H9 (cell line): ENCODE data around the gene C6orf120. TPM values are rescaled to one million over a fixed set of nuclear protein-coding genes. Genes with fewer than 3 reads are reported as not detected.

Source experiments
- DNase-seq: peaks from one replicate; pipeline ENCODE4 v3.0.0-alpha.2; 2017
- H2AFZ ChIP-seq: one replicate; pipeline ENCODE4 v1.6.1; 2013; ENCODE audit warnings: mild to moderate bottlenecking, low read length, control low read depth, moderate library complexity
- H2AK5ac ChIP-seq: 2 replicates; pipeline ENCODE4 v1.6.1; 2013; ENCODE audit warnings: low read length, control low read depth, mixed read lengths; ENCODE audit not compliant: insufficient read length
- H2BK120ac ChIP-seq: one replicate; pipeline ENCODE4 v1.6.1; 2013; ENCODE audit warnings: low read depth, mild to moderate bottlenecking, low read length, control low read depth, inconsistent platforms; ENCODE audit not compliant: poor library complexity, severe bottlenecking
- H2BK12ac ChIP-seq: 2 replicates; pipeline ENCODE4 v1.6.1; 2013; ENCODE audit warnings: low read length, control low read depth, mixed read lengths, low read depth; ENCODE audit not compliant: insufficient read length
- H2BK15ac ChIP-seq: 2 replicates; pipeline ENCODE4 v1.6.1; 2013; ENCODE audit warnings: low read depth, low read length, control low read depth
- H2BK20ac ChIP-seq: one replicate; pipeline ENCODE4 v1.6.1; 2013; ENCODE audit warnings: low read depth, mild to moderate bottlenecking, low read length, control low read depth, inconsistent platforms; ENCODE audit not compliant: poor library complexity, severe bottlenecking
- H2BK5ac ChIP-seq: 2 replicates; pipeline ENCODE4 v1.6.1; 2013; ENCODE audit warnings: low read length, control low read depth, mixed read lengths; ENCODE audit not compliant: insufficient read length
- H3K14ac ChIP-seq: 2 replicates; pipeline ENCODE4 v1.6.1; 2013; ENCODE audit warnings: low read length, control low read depth; ENCODE audit not compliant: insufficient read depth
- H3K18ac ChIP-seq: 2 replicates; pipeline ENCODE4 v1.6.1; 2013; ENCODE audit warnings: low read depth, mild to moderate bottlenecking, mixed read lengths, low read length, control low read depth; ENCODE audit not compliant: insufficient read length
- H3K23ac ChIP-seq: 2 replicates; pipeline ENCODE4 v1.6.1; 2013; ENCODE audit warnings: low read length, control low read depth, mixed read lengths, low read depth; ENCODE audit not compliant: insufficient read length
- H3K23me2 ChIP-seq: 2 replicates; pipeline ENCODE4 v1.6.1; 2013; ENCODE audit warnings: low read depth, mild to moderate bottlenecking, mixed read lengths, low read length, control low read depth; ENCODE audit not compliant: insufficient read length, poor library complexity, severe bottlenecking
- H3K27ac ChIP-seq: 2 replicates; pipeline ENCODE4 v1.5.1; 2013; ENCODE audit warnings: low read length, control low read depth, mixed read lengths, low read depth; ENCODE audit not compliant: insufficient read length
- H3K27me3 ChIP-seq: 2 replicates; pipeline ENCODE4 v1.6.1; 2013; ENCODE audit warnings: low read length, control low read depth, inconsistent platforms; ENCODE audit not compliant: insufficient read depth
- H3K4ac ChIP-seq: 2 replicates; pipeline ENCODE4 v1.6.1; 2013; ENCODE audit warnings: low read depth, mild to moderate bottlenecking, control low read depth, inconsistent platforms, low read length, moderate library complexity
- H3K4me1 ChIP-seq: 2 replicates; pipeline ENCODE4 v1.6.1; 2013; ENCODE audit warnings: low read length, control low read depth, inconsistent platforms; ENCODE audit not compliant: insufficient read depth
- H3K4me2 ChIP-seq: 2 replicates; pipeline ENCODE4 v1.6.1; 2013; ENCODE audit warnings: low read length, control low read depth, mixed read lengths; ENCODE audit not compliant: insufficient read length, insufficient read depth
- H3K56ac ChIP-seq: 2 replicates; pipeline ENCODE4 v1.6.1; 2013; ENCODE audit warnings: low read depth, mild to moderate bottlenecking, mixed read lengths, low read length, control low read depth; ENCODE audit not compliant: insufficient read length
- H3K79me1 ChIP-seq: 2 replicates; pipeline ENCODE4 v1.6.1; 2013; ENCODE audit warnings: low read depth, mild to moderate bottlenecking, moderate library complexity, low read length, control low read depth, inconsistent platforms; ENCODE audit not compliant: insufficient read depth, poor library complexity, severe bottlenecking
- H3K79me2 ChIP-seq: 2 replicates; pipeline ENCODE4 v1.6.1; 2013; ENCODE audit warnings: low read length, control low read depth, inconsistent platforms; ENCODE audit not compliant: insufficient read depth
- H3K9ac ChIP-seq: 2 replicates; pipeline ENCODE4 v1.6.1; 2013; ENCODE audit warnings: low read length, control low read depth, mixed read lengths; ENCODE audit not compliant: insufficient read length; ENCODE audit errors: extremely low read depth
- H3K9me3 ChIP-seq: one replicate; pipeline ENCODE4 v1.6.1; 2013; ENCODE audit warnings: low read depth, low read length, inconsistent platforms; ENCODE audit not compliant: control insufficient read depth
- H3T11ph ChIP-seq: one replicate; pipeline ENCODE4 v1.6.1; 2013; ENCODE audit warnings: mild to moderate bottlenecking, low read length, control low read depth, inconsistent platforms
- H4K20me1 ChIP-seq: one replicate; pipeline ENCODE4 v1.6.1; 2013; ENCODE audit not compliant: control insufficient read depth, insufficient read length, insufficient read depth
- H4K5ac ChIP-seq: 2 replicates; pipeline ENCODE4 v1.6.1; 2013; ENCODE audit warnings: low read depth, mild to moderate bottlenecking, mixed read lengths, low read length, control low read depth; ENCODE audit not compliant: insufficient read length
- H4K8ac ChIP-seq: replicated peaks from 2 replicates; pipeline ENCODE4 v1.6.1; 2013; ENCODE audit warnings: low read length, control low read depth, mixed read lengths, low read depth; ENCODE audit not compliant: insufficient read length
- H4K91ac ChIP-seq: 2 replicates; pipeline ENCODE4 v1.6.1; 2013; ENCODE audit warnings: low read depth, mild to moderate bottlenecking, moderate library complexity, mixed read lengths, low read length, control low read depth; ENCODE audit not compliant: insufficient read length
- H3K27ac Mint-ChIP-seq, 3 experiments: 2 replicates in 2 of 3; 3 replicates in 1 of 3; pipeline ENCODE4 v1.8.0; 2020 to 2021; ENCODE audit warnings: mixed read lengths in 3 of 3, mild to moderate bottlenecking in 1 of 3, moderate library complexity in 1 of 3
- H3K27me3 Mint-ChIP-seq: 2 replicates; pipeline ENCODE4 v1.8.0; 2021; ENCODE audit warnings: low read depth, mild to moderate bottlenecking, moderate library complexity, mixed read lengths
- H3K36me3 Mint-ChIP-seq, 3 experiments: 2 replicates in 2 of 3; 3 replicates in 1 of 3; pipeline ENCODE4 v1.8.0; 2020 to 2021; ENCODE audit warnings: low read depth in 3 of 3, mixed read lengths in 3 of 3; ENCODE audit not compliant: insufficient read depth in 1 of 3
- H3K4me1 Mint-ChIP-seq, 2 experiments: 2 replicates each; pipeline ENCODE4 v1.8.0; 2020; ENCODE audit warnings: mixed read lengths in 2 of 2
- H3K4me3 Mint-ChIP-seq, 2 experiments: 2 replicates in 1 of 2; 3 replicates in 1 of 2; pipeline ENCODE4 v1.8.0; 2020 to 2021; ENCODE audit warnings: mild to moderate bottlenecking in 2 of 2, mixed read lengths in 2 of 2, moderate library complexity in 1 of 2
- H3K9me3 Mint-ChIP-seq, 2 experiments: 2 replicates in 1 of 2; 3 replicates in 1 of 2; pipeline ENCODE4 v1.8.0; 2020; ENCODE audit warnings: mild to moderate bottlenecking in 2 of 2, mixed read lengths in 2 of 2, moderate library complexity in 1 of 2
- WGBS: extraction: QIAGEN DNeasy Blood & Tissue Kit; methylation state at CpG from one replicate; pipeline ENCODE4 v1.1.7; 2013; ENCODE audit warnings: missing lambda C conversion rate, low lambda C conversion rate, mixed read lengths; ENCODE audit not compliant: insufficient read length; ENCODE audit errors: extremely low coverage; 5-methylcytosine and 5-hydroxymethylcytosine counted together
- total RNA-seq: library from RNA; stranded (reverse); gene quantifications from 2 replicates; pipeline ENCODE4 v1.2.1, GENCODE V29; 2021
- TF ChIP-seq, protein P1 (sequence below): fragments of 200-600 bp; sonication (generic); conservative IDR thresholded peaks from 3 replicates; pipeline ENCODE4 v1.8.0; 2021; ENCODE audit warnings: antibody characterized with exemption, mild to moderate bottlenecking

C6orf120 gene
- total RNA-seq, 1 experiment from 2014 or later: 23.2 TPM

DNA sequence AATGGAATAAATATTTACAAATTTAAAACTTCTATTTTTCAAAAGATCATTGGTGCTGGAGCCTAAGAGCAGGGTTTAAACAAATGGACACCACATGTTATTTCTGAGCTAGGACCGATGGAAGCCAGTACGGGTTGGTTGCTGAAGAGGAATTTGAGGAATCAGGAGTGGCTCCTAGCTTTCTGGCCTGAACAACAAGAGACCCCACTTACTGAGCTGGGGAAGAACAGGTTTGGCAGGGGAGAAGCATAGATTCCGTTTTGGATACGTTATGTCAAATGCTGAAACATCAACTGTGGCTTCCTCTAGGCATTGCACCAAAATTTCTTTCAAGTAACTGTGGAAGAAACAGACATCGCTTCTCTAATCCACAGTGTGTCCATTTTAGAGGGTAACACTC is 6.8 kb upstream of the C6orf120 start:
- no peak overlapping the region for H4K91ac ChIP-seq
- no peak overlapping the region for H2BK15ac ChIP-seq
- H3K14ac ChIP-seq: no peak overlapping the region
- no peak overlapping the region for H2BK5ac ChIP-seq
- no peak overlapping the region for H2BK20ac ChIP-seq
- peaks cover 12% of the 10 kb centered on the region for H3K79me1 ChIP-seq
- H2AFZ ChIP-seq: no peak overlapping the region
- H2AK5ac ChIP-seq: no peak overlapping the region
- H3K23me2 ChIP-seq: no peaks in the 10 kb centered on the region
- no peak for DNase-seq
- TF ChIP-seq, protein P1, sequence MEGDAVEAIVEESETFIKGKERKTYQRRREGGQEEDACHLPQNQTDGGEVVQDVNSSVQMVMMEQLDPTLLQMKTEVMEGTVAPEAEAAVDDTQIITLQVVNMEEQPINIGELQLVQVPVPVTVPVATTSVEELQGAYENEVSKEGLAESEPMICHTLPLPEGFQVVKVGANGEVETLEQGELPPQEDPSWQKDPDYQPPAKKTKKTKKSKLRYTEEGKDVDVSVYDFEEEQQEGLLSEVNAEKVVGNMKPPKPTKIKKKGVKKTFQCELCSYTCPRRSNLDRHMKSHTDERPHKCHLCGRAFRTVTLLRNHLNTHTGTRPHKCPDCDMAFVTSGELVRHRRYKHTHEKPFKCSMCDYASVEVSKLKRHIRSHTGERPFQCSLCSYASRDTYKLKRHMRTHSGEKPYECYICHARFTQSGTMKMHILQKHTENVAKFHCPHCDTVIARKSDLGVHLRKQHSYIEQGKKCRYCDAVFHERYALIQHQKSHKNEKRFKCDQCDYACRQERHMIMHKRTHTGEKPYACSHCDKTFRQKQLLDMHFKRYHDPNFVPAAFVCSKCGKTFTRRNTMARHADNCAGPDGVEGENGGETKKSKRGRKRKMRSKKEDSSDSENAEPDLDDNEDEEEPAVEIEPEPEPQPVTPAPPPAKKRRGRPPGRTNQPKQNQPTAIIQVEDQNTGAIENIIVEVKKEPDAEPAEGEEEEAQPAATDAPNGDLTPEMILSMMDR: no peak
- H4K20me1 ChIP-seq: no peaks in the 10 kb centered on the region
- no peaks in the 10 kb centered on the region for H3K27me3 ChIP-seq
- H3K4me3 Mint-ChIP-seq: no peak overlapping the region
- H3K9ac ChIP-seq: no peak overlapping the region
- no peak overlapping the region for H3K4me2 ChIP-seq
- H4K8ac ChIP-seq: no peak overlapping the region
- H2BK12ac ChIP-seq: no peak overlapping the region
- peaks cover 4% of the 10 kb centered on the region for H3K4me1 ChIP-seq
- no CpG with 5 or more reads among the region's 5 CpGs for WGBS
- no peak overlapping the region for H3K18ac ChIP-seq
- H3K4ac ChIP-seq: no peak overlapping the region
- H3K9me3 ChIP-seq: no peaks in the 10 kb centered on the region
- peaks cover 14% of the 10 kb centered on the region; the same call in 1 of the 2 replicates for H3K79me2 ChIP-seq
- no peak overlapping the region for H3K23ac ChIP-seq
- no peak overlapping the region for H2BK120ac ChIP-seq
- no peak overlapping the region for H3K56ac ChIP-seq
- no peak overlapping the region for H4K5ac ChIP-seq
- no peak overlapping the region for H3K27ac ChIP-seq
- H3K36me3 Mint-ChIP-seq: peaks cover 47 to 59% (median 50%) of the 10 kb centered on the region in 3 experiments
- peaks cover 11 to 26% of the 10 kb centered on the region in 2 experiments for H3K4me1 Mint-ChIP-seq
- no peak overlapping the region for H3T11ph ChIP-seq
- H3K27ac Mint-ChIP-seq: no peak overlapping the region
- H3K27me3 Mint-ChIP-seq: no peaks in the 10 kb centered on the region
- peaks cover 0 to 12% of the 10 kb centered on the region in 2 experiments; a peak in 3 of 5 replicates for H3K9me3 Mint-ChIP-seq
